ENCODE data around the gene BDH2. TPM values are rescaled to one million over a fixed set of nuclear protein-coding genes. Genes with fewer than 3 reads are reported as not detected.

BDH2 gene
- polyA plus RNA-seq, 1 of the 3 experiments (the other 2 are of a cell fraction) = 57.8 TPM

GRCh38 chr4:103060453-103061148 is 39.0 kb downstream of the BDH2 start:
- ChIA-PET CTCF (interaction anchor here (1.1 kb wide), 1 partner anchor 17 kb away, joined by 3 read pairs; no protein-coding TSS in a partner anchor), POLR2A (no interaction called here)
- no peaks in the 10 kb centered on the region for H3K4me1 ChIP-seq (ENCODE audit: control insufficient read depth in 1 of 2, insufficient read depth in 2 of 2, low read depth in 1 of 2, low read length in 1 of 2)
- TF ChIP-seq TAF1 (IDR thresholded peaks at IDR 0.05; ENCODE audit: borderline replicate concordance, low read depth, low read length) (no peak), FOSL2 (IDR thresholded peaks at IDR 0.05; ENCODE audit: borderline replicate concordance, low read depth) (no peak)
- TF ChIP-seq, protein P1, sequence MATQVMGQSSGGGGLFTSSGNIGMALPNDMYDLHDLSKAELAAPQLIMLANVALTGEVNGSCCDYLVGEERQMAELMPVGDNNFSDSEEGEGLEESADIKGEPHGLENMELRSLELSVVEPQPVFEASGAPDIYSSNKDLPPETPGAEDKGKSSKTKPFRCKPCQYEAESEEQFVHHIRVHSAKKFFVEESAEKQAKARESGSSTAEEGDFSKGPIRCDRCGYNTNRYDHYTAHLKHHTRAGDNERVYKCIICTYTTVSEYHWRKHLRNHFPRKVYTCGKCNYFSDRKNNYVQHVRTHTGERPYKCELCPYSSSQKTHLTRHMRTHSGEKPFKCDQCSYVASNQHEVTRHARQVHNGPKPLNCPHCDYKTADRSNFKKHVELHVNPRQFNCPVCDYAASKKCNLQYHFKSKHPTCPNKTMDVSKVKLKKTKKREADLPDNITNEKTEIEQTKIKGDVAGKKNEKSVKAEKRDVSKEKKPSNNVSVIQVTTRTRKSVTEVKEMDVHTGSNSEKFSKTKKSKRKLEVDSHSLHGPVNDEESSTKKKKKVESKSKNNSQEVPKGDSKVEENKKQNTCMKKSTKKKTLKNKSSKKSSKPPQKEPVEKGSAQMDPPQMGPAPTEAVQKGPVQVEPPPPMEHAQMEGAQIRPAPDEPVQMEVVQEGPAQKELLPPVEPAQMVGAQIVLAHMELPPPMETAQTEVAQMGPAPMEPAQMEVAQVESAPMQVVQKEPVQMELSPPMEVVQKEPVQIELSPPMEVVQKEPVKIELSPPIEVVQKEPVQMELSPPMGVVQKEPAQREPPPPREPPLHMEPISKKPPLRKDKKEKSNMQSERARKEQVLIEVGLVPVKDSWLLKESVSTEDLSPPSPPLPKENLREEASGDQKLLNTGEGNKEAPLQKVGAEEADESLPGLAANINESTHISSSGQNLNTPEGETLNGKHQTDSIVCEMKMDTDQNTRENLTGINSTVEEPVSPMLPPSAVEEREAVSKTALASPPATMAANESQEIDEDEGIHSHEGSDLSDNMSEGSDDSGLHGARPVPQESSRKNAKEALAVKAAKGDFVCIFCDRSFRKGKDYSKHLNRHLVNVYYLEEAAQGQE (IDR thresholded peaks at IDR 0.05; ENCODE audit: low read depth, low read length) = no peak
- no peaks in the 10 kb centered on the region for H3K27me3 ChIP-seq (ENCODE audit: insufficient read depth)
- no peak overlapping the region for H3K9ac ChIP-seq
- H3F3A ChIP-seq (replicated peaks; ENCODE audit: insufficient read depth) = no peaks in the 10 kb centered on the region
- 100% methylated on average over 2 of the region's 2 CpGs for WGBS (ENCODE audit: low lambda C conversion rate)
- peaks cover 4% of the 10 kb centered on the region for H3K79me2 ChIP-seq (ENCODE audit: insufficient read depth)
- H3K4me2 ChIP-seq = no peak overlapping the region
- H2AFZ ChIP-seq (ENCODE audit: low read depth) = no peak overlapping the region
- no peak overlapping the region for H3K4me3 ChIP-seq (ENCODE audit: low read depth in 2 of 2, low read length in 1 of 2)
- no peak for DNase-seq
- no peaks in the 10 kb centered on the region for H3K9me2 ChIP-seq
- H3K27ac ChIP-seq (ENCODE audit: low read depth in 2 of 2, low read length in 1 of 2) = no peak overlapping the region
- no peaks in the 10 kb centered on the region for H3K9me3 ChIP-seq
- peaks cover 4 to 33% of the 10 kb centered on the region in 2 experiments for H3K36me3 ChIP-seq (replicated peaks in 1 of 2; ENCODE audit: control insufficient read depth in 1 of 2, insufficient read depth in 2 of 2, low read length in 1 of 2)
- no peaks in the 10 kb centered on the region for H4K20me1 ChIP-seq (ENCODE audit: insufficient read depth)

- WGBS (ENCODE audit: low lambda C conversion rate) = 95% methylated on average over 3 of the region's 3 CpGs
- no peak for DNase-seq
Measured at GRCh38 chr4:103054030-103054429, 45.6 kb downstream of the BDH2 start.

More at GRCh38 chr4:103054030-103054429, 45.6 kb downstream of the BDH2 start:
- ChIA-PET POLR2A (no interaction called here), CTCF (no interaction called here)
- no peaks in the 10 kb centered on the region for H3K79me2 ChIP-seq (ENCODE audit: insufficient read depth)
- H3K4me2 ChIP-seq = no peak overlapping the region
- no peaks in the 10 kb centered on the region for H3K9me3 ChIP-seq
- no peak overlapping the region for H3K27ac ChIP-seq (ENCODE audit: low read depth in 2 of 2, low read length in 1 of 2)
- no peak overlapping the region for H2AFZ ChIP-seq (ENCODE audit: low read depth)
- no peaks in the 10 kb centered on the region for H4K20me1 ChIP-seq (ENCODE audit: insufficient read depth)
- H3K4me3 ChIP-seq (ENCODE audit: low read depth in 2 of 2, low read length in 1 of 2) = no peak overlapping the region
- H3K36me3 ChIP-seq (replicated peaks in 1 of 2; ENCODE audit: control insufficient read depth in 1 of 2, insufficient read depth in 2 of 2, low read length in 1 of 2) = peaks cover 5 to 12% of the 10 kb centered on the region in 2 experiments
- no peaks in the 10 kb centered on the region for H3K9me2 ChIP-seq
- no peaks in the 10 kb centered on the region for H3F3A ChIP-seq (replicated peaks; ENCODE audit: insufficient read depth)
- peaks cover 0 to 6% of the 10 kb centered on the region in 2 experiments; a peak in 2 of 4 replicates for H3K4me1 ChIP-seq (ENCODE audit: control insufficient read depth in 1 of 2, insufficient read depth in 2 of 2, low read depth in 1 of 2, low read length in 1 of 2)
- TF ChIP-seq, protein P2, sequence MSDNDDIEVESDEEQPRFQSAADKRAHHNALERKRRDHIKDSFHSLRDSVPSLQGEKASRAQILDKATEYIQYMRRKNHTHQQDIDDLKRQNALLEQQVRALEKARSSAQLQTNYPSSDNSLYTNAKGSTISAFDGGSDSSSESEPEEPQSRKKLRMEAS (IDR thresholded peaks at IDR 0.05; ENCODE audit: low read depth) = no peak
- TF ChIP-seq EP300 (IDR thresholded peaks at IDR 0.05; ENCODE audit: borderline replicate concordance in 1 of 2, low read depth in 1 of 2, low read length in 1 of 2) (no peak), MXI1 (IDR thresholded peaks at IDR 0.05; ENCODE audit: low read depth, low read length) (no peak), SMC3 (IDR thresholded peaks at IDR 0.05; ENCODE audit: low read depth, low read length) (no peak), FOXM1 (IDR thresholded peaks at IDR 0.05; ENCODE audit: low read depth) (no peak), GABPA (IDR thresholded peaks at IDR 0.05; ENCODE audit: low read depth) (no peak), CHD2 (IDR thresholded peaks at IDR 0.05; ENCODE audit: low read length, partially characterized antibody) (no peak), POLR2AphosphoS5 (IDR thresholded peaks at IDR 0.05; ENCODE audit: low read depth, low read length) (no peak), TEAD4 (IDR thresholded peaks at IDR 0.05; ENCODE audit: borderline replicate concordance, insufficient read depth) (no peak), TAF1 (IDR thresholded peaks at IDR 0.05; ENCODE audit: borderline replicate concordance, low read depth, low read length) (no peak), EZH2phosphoT487 (IDR thresholded peaks at IDR 0.05; ENCODE audit: borderline replicate concordance, low read depth) (no peak), YY1 (IDR thresholded peaks at IDR 0.05; ENCODE audit: low read depth) (no peak), SIN3A (IDR thresholded peaks at IDR 0.05; ENCODE audit: borderline replicate concordance, low read depth, low read length) (no peak), NFIC (IDR thresholded peaks at IDR 0.05; ENCODE audit: borderline replicate concordance) (no peak)
- TF ChIP-seq, protein P3, sequence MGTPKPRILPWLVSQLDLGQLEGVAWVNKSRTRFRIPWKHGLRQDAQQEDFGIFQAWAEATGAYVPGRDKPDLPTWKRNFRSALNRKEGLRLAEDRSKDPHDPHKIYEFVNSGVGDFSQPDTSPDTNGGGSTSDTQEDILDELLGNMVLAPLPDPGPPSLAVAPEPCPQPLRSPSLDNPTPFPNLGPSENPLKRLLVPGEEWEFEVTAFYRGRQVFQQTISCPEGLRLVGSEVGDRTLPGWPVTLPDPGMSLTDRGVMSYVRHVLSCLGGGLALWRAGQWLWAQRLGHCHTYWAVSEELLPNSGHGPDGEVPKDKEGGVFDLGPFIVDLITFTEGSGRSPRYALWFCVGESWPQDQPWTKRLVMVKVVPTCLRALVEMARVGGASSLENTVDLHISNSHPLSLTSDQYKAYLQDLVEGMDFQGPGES (IDR thresholded peaks at IDR 0.05; ENCODE audit: low read depth, low read length) = no peak
- TF ChIP-seq, protein P4, sequence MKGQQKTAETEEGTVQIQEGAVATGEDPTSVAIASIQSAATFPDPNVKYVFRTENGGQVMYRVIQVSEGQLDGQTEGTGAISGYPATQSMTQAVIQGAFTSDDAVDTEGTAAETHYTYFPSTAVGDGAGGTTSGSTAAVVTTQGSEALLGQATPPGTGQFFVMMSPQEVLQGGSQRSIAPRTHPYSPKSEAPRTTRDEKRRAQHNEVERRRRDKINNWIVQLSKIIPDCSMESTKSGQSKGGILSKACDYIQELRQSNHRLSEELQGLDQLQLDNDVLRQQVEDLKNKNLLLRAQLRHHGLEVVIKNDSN (IDR thresholded peaks at IDR 0.05; ENCODE audit: borderline replicate concordance, low read depth) = no peak
- TF ChIP-seq, protein P5, sequence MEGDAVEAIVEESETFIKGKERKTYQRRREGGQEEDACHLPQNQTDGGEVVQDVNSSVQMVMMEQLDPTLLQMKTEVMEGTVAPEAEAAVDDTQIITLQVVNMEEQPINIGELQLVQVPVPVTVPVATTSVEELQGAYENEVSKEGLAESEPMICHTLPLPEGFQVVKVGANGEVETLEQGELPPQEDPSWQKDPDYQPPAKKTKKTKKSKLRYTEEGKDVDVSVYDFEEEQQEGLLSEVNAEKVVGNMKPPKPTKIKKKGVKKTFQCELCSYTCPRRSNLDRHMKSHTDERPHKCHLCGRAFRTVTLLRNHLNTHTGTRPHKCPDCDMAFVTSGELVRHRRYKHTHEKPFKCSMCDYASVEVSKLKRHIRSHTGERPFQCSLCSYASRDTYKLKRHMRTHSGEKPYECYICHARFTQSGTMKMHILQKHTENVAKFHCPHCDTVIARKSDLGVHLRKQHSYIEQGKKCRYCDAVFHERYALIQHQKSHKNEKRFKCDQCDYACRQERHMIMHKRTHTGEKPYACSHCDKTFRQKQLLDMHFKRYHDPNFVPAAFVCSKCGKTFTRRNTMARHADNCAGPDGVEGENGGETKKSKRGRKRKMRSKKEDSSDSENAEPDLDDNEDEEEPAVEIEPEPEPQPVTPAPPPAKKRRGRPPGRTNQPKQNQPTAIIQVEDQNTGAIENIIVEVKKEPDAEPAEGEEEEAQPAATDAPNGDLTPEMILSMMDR (IDR thresholded peaks at IDR 0.05) = no peak
- H3K9ac ChIP-seq = no peak overlapping the region
- H3K27me3 ChIP-seq (ENCODE audit: insufficient read depth) = no peaks in the 10 kb centered on the region

Measured in SK-N-SH (cell line).